Measurements from ENCODE around the gene CRELD2. TPM values are rescaled to one million over a fixed set of nuclear protein-coding genes. Genes with fewer than 3 reads are reported as not detected.

The CRELD2 gene
- polyA plus RNA-seq, 1 donor, result 19.4 TPM

DNA sequence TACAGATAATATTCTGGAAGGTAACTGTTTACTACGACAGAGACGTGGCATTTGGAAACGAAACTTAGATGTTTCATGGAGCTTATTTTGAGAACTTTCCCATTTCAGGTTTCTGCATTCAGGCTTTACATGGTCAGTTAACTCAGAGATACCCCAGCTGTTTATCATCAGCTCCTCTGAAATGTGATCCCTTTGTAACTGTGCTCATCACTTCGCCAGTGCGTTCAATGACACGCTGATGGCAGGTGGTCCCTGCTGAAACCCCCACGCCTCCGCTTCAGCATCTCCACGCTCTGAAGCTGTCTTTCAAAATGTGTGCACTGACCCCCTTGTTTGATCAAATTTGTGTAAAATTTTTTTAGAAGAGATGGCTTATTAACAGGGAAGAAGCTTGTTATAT is 30.7 kb upstream of the CRELD2 start:
- no peak for DNase-seq

DNA sequence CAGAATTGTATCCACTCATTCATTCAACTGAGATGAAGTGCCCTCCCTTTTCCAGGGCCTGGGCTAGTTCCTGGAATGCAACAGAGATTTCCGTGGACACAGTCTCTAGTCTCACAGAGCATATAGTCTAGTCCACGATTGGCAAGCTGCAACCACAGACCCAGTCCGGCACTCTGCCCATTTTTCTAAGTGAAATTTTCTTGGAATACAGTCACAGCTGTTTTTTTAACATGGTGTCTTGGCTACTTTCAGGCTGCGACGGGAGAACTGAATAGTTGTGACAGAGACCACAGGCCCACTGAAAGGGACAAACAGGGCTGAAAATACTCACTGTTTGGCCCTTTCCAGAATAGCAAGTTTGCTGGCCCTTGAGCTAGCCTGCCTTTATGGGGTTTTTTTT is 29.4 kb upstream of the CRELD2 start:
- no peak for DNase-seq

DNA sequence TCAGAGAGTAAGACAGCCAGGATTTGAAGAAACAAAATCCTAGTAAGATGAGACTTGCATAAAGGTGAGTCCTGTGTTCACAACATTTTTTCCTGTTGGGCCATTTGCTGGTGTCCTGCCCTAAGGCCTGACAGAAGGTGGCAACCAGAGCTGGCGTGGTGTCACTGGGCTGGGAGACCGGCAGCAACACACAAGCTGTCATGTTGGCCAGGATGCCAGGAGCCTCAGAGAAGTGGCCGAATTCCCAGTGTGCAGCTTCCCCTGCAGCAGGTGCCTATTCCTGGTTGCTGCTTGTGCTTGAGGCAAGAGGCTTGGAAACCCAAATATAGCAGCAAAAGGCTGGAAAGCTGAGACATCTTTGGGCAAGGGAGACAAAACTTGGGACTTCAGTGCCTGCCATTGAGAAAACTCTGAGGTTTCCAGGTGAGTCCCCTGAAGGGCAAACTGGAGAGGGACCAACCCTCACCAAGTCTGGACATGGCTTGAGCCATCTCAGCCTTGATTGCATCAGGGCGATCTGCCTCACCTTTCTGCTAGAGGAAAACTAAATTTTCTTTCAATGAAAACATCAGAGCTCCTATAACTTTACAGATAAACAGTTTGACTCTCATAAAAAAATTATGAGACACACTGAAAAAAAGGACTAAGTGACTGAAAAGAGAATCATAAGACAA is 26.1 kb upstream of the CRELD2 start:
- no peak for DNase-seq

DNA sequence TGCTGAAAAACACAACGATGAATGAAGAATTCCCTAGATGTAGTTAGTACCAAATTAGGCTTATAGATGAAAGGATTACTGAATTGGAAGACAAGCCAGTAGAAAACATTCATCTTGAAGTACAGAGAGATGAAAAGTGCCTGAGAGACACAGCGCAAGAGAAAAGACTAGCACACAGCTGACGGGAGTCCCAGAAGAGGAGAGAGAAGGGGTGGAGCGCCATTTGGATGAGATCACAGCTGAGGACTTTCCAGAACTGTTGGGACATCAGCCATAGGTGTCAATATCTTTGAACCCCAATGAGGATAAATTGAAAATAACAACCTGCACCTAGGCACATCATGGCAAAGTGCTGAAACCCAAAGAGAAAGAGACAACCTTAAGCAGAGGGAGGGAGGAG is 25.4 kb upstream of the CRELD2 start:
- no peak for DNase-seq

DNA sequence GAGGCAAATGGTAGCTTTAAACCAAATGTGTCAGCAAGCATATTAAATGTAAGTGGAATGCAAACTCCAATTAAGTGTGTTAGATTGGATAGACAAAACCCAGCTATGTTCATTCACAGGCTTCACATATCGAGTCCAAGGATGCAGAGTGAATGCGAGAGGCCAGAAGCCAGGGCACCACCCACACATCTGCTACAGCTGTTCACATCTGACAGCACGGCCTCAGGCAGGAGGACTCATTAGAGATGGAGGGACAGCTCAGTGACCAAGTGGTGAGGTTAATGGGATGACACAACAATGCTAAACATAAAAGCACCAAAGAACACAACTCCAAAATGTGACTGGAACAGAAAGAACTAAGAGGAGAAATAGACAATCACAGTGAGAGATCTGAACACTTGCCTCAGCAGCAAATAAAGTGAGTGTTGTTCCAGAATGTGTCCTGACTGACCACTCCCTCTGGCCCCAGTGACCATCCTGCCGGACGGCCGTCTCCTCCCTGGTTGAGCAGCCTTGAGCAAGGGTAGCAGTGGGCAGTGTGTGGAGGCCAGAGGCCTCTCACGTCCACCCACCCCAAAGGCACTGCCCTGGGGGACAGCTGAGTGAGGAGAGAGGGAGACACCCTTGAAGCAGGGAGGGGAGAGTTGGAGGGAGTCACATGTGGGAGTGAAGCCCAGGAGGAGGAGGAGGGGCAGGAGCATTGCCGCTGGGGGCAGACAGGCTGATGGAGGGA is 23.9 kb upstream of the CRELD2 start:
- no peak for DNase-seq

DNA sequence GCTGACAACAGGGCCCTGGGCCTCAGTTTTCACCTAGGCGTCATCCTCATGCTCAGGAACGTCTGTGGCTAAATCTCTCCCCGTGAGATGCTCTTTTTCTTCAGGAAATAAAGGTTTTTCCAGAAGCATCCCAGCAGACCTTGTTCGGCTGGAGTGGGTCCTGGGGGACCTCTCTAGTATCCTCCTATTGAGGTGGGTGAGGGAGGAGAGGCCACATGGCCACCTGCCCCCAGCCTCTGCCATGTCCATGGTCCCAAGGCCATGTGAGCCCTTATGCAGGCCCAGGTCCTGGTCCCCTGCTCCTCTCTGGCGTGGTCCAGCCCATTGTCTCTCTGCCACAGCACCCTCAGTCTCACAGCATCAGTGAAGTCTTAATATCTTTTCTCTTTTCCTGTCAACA is 22.2 kb upstream of the CRELD2 start:
- DNase-seq, result no peak

DNA sequence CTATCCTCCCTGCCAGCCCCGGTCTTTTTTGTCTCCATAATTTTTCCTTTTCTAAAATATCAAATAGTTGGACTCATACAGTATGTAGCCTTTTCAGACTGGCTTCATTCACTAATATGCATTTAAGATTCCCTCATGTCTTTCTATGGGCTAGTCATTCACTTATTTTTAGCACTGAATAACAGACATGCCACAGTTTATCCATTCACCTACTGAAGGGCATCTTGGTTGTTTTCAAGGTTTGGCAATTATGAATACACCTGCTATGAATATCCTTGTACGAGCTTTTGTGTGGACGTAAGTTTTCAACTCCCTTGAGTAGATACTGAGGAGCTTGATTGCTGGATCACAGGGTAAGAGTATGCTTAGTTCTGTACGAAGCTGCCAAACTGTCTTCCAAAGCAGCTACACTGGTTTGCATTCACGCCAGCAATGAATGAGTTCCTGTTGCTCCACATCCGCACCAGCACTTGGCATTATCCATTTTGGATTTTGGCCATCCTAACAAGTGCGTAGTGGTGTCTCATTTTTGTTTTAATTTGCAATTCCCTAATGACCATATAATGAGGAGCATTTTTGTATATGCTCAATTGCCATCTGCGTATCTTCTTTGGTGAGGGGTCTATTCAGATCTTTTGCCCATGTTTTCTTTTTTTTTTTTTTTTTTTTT is 21.3 kb upstream of the CRELD2 start:
- no peak for DNase-seq

DNA sequence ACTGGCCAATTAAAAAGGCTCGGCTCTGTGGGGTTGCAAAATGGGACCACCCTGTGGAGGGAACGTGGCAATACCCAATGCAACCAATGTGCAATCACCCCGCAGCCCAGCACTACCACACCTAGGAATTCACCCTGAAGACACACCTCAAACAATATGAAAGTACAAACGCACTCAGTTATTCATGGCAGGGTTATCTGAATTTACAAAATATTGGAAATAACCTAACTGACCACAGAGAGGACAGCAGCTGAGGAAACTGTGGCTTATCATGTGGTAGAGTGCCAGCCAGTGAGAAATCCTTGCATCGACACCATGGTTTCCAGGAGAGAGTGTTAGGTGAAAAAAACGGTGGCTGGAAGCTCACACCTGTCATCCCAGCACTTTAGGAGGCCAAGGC is 18.9 kb upstream of the CRELD2 start:
- no peak for DNase-seq

DNA sequence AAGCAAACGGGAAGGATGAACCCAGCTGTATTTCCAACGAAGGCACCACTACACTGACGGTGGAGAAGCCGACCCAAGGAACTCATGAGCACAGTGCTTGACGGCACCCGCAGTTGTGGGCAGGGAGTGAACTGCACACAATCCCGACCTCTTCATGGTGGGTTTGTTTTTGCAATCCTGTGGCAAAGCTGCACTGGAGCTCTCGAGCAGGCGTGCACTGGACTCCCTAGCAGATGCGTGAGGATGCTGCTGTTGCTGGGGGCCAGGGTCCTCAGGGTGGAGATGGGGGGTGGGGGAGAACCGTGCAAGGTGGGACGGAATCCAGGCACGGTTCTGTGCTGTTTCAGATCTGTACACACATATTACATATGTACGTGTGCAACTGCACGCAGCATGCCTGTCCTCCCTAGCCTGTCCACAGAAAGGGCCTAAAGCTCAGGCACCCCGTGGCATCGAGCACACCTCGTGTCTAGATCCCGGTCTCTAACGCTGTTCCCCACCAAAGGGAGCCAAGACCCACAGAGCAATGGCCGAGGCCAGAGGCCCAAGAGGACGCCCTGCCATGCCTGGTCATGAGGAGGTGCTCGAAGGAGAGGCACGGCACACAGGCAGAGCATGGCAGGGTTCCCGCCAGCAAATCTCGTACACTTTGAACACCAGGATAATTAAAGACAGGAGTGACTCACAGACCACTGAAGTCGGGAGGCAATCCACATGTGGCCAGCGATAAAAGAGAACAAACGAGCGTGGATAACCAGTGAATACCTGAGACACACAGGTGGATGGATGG is 17.8 kb upstream of the CRELD2 start:
- no peak for DNase-seq

DNA sequence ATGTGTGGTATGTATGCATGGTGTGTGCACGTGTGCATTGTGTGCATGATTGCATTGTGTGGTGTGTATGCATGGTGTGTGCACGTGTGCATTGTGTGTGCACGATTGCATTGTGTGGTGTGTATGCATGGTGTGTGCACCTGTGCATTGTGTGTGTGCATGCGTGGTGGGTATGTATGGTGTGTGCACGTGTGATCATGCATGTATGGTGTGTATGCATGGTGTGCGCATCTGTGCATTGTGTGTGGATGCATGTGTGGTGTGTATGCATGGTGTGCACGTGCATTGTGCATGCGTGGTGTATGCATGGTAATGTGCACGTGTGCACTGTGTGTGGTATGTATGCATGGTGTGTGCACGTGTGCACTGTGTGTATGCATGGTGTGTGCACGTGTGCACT is 17.0 kb upstream of the CRELD2 start:
- DNase-seq, result no peak

DNA sequence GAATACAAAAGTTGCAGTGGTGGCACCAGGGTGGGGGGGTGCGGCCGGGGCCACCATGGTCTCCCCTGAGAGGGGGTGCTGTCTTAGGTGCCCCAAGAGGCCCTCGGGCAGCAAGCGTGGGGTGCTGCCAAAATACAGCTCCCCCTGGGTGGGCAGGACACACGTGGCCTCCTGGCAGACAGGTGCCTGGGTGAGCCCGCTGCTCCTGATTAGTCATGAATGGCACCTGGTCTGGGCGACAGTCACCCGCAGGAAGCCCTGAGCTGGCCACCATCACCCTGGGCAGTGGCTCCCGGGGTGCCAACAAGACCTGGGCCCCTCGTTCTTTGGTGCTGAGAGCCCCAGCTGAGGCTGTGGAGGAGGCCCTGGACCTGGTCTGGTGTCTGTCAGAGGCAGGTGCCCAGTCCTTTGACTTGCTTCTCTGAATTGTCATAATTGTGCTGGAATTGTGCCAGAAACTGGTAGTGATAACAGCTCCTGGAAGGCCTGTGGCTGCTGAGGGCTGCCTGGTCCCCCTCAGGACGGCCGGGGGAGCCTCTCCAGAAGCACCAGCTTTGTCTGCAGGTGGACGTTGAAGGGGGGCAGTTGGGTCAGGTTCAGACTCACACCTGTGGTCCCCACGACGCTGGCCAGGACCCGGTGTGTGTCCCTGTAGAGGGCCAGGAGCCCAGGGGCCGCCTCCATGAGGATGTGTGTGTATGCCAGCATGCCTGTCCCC is 15.0 kb upstream of the CRELD2 start:
- DNase-seq, result no peak

DNA sequence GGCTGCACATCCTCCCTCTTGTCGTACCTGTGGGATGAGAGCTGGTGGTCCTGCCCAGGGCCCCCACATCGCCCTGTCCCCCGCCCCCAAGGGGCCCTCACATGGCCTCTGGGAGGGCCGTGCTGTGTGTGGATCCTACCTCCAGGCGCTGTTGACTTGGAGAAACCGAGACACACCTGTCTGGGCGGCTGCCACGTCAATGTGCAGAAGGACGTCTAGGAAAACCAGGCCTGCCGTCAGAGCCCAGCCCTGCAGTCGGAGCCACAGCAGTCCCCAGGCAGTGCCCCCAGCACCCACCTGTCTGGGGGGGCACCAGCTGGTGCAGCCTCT is 14.4 kb upstream of the CRELD2 start:
- no peak for DNase-seq

DNA sequence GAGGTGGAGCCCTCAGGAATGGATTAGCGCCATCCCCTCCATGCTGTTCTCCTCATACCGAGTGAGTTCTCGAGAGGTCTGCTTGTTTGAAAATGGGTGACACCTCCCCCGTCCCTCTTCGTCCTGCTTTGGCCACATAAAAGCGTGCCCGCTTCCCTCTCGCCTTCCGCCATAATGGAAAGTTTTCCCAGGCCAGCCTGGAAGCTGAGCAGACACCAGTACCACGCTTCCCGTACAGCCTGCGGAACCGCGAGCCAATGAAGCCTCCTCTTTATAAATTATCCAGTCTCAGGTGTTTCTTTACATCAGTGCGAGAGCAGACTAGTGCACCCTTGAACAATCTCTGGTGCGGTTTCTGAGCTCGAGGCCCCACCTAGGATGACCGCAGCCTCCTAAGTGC is 13.0 kb upstream of the CRELD2 start:
- DNase-seq, result no peak

DNA sequence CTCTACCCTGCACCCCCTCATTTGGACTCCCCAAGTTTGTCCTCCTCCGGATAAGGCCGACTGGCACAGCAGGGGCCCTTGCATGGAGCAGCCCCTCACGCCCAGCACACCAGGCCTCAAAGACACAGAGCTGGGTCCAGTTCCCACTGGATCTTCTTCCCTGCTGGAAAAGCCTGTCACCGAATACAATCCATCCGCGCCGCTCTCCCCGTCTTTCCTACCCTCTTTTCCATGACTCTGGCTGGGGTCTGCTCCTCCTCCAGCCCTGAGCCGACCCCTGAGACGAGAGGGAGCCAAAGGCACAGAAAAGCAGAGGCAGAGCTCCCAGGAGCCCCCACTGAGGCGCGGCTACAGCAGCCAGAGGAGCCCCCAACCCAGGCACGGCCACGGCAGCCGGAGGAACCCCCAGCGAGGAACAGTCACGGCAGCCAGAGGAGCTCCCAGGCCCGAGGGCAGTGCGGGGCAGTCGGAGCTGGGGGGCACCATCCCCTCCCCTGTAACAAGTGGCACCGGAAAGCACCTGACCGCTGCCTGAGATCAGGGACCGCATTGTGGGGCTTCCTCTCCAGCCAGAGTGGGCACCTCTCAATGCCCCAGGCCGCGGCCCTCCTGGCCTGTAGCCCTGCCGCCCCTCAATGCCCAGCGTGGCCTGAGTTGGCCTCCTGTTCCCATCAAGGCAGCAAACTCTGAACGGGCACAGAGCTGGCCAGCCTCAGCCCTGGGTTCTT is 12.2 kb upstream of the CRELD2 start:
- no peak for DNase-seq

DNA sequence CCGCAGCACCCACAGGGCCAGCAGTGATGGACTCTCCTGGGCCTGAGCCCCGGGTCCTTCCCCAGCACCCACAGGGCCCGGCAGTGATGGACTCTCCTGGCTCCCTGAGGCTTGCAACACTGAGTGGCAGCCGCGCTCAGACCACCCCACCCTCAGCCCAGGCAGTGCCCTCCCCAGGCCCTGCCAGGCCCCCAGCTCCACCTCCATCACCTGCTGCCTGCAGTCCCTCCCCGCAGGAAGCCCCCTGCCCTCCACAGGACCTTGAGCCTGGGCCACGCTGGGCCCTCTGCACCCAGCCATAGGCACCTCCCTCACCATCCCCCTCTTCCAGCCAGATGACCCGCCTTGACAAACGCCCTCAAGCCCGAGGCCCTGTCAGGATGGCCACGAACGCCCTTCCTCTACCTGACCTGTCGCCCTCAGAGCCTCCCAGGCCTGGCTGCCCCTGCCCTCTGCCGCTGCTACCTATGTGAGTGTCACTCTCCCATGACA is 11.6 kb upstream of the CRELD2 start:
- no peak for DNase-seq

DNA sequence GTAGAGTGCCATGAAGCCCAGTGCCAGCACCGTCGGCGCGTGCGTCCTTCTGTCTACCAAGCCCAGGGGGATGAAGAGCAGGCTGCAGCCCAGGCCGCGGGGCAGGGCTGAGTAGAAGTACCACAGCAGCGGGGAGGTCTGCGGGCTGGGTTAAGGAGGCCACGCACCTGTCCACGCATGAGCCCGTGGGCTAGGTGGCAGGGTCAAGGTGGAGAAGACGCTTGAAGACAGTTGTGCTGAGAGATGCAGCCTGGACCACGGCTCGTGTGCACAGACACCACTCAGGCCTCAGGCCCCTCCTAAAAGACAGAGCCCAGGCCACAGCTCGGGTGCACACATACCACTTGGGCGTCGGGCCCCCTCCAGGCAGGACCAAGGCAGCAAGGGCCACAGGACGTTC is 10.6 kb upstream of the CRELD2 start:
- no peak for DNase-seq

DNA sequence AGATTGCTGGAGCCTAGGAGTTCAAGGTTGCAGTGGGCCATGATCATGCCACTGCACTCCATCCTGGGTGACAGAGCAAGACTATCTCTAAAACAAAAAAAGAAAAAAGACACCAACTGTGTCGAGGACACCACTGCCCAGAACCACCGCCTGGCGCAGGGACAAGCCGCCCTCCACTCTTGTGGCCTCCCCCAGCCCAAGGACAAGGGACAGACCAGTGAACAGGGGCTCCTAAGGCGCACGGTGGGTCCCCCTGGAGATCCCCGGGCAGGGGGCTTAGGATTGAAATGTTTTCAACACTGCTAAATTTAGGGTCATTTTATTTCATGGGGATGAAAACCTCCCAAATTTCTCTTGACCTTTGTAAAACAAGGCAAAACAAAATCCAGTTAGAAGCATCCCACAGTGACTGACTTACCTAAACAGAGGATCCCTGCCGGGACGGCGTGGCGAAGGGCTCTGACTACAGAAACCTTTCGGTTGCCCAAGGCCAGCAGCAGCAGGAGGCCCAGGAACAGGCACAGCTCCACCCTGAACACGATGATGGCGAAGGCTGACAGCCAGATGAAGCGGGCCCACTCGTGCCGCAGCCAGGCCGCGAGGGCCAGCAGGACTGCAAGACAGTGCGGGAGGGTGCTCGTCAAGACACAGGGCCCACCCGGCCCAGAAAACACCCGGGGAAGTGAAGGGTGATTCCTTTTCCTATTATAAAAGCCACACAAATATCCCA is 8.8 kb upstream of the CRELD2 start:
- no peak for DNase-seq

DNA sequence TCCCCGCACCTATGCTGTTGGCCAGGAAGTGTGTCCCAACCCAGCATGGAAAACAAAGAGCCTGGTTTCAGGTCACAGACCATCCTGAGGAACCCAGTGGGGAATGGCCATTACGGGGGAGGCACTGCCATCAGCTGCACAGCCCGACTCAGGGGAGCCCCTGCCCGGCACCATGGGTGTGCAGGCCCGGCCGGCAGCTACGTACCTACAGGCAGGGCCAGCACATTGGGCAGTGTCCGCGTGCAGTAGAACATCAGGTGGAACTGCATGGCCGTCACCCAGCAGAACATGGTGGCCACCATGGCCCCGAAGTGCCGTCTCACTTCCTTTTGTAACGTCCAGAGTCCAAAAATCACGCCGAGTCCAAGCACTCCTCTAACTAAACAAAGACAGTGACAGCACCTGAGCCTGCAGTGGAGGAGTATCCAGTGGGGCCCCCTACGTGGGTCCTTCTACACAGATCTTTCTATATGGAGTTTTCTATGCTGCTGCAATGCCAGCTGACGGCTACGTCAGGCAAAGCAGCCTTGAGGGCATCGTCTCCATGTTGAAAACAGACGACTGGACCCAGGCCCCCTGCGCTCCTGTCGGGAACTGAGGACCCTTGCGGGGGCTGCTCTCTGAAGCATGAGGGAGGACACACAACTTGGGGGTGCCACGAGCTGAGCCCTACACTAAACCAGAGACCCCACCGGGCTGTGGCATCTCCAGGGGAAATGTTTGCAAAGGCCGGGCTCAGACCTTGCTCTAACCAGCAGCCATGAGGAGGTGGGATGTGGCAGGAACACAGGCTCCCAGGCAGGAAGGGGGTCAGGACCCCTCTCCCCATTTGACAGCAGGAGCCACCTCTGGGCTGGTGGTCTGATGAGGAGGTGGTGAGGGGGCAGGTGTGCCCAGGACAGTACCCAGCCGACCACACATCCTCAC is 7.9 kb upstream of the CRELD2 start:
- DNase-seq, result no peak

DNA sequence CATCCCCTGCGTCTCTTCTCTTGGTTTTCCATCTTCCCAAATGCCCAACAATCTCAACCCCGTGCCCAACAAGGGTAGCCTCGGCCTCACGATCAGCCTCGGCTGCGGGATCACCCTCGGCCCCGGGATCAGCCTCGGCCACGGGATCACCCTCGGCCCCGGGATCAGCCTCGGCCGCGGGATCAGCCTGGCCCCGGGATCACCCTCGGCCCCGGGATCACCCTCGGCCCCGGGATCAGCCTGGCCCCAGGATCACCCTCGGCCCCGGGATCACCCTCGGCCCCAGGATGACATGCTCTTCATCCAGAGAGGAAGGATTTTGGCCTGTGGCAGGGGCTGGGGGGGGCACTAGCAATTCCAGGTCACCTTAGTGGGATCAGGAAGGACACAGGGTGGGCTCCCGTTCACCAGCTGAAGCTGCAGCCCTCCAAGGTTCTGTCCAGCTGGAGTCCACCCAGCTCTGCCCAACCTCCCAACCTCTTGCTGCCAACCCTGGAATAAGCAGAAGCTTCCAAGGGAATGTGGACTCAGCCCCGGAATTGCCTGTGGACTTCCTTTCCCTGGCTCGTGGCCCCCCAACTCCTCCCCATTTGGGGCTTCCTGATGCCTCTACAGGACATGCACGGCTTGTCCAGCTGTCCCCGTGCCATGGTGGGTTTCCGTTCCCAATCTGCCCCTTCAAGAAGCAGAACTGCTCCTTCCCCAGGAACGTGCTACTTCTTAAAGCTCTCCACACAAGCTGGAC is 6.4 kb upstream of the CRELD2 start:
- no peak for DNase-seq
